ENCODE results near the gene ARRB1. TPM values are rescaled to one million over a fixed set of nuclear protein-coding genes. Genes with fewer than 3 reads are reported as not detected.

ARRB1 gene
- total RNA-seq, 1 experiment from 2014 or later: 116 TPM

DNA sequence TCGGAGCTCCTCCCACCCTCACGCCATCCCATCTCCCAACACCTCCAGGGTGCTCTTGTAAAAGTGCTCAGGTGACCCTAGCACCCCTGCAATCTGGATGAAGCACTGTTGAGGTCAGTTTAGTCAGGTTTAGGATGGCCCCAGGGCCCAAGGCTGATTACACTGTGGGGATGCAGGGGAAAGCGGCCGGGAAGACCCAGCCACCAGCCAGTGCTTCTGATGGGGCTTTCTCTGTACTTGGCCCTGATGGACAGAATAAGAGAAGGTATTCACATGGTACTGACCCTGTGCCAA lies 82.1 kb downstream of the ARRB1 start:
- DNase-seq: no peak
- H3K4me1 Mint-ChIP-seq (ENCODE audit: low read depth, unreplicated experiment): peaks cover 15% of the 10 kb centered on the region
- intact Hi-C loops (cut with micrococcal nuclease; ENCODE audit: unreplicated experiment): no loop called here
- H3K27ac Mint-ChIP-seq (ENCODE audit: unreplicated experiment): no peak overlapping the region
- H3K9me3 Mint-ChIP-seq (ENCODE audit: unreplicated experiment): no peaks in the 10 kb centered on the region
- H3K27me3 Mint-ChIP-seq (ENCODE audit: insufficient read depth, unreplicated experiment): no peaks in the 10 kb centered on the region
- no peaks in the 10 kb centered on the region for H3K4me1 ChIP-seq
- H3K4me3 ChIP-seq (ENCODE audit: low read depth, low read length): no peak overlapping the region
- no peaks in the 10 kb centered on the region for H3K27me3 ChIP-seq (replicated peaks; ENCODE audit: control insufficient read depth, insufficient read depth, low read length)
- no TSS peak for BruUV-seq (replicated peaks)
- H3K9me3 ChIP-seq: no peaks in the 10 kb centered on the region
- no peak overlapping the region for H3K4me3 Mint-ChIP-seq (ENCODE audit: unreplicated experiment)
- POLR2A ChIA-PET: no interaction called here
- TF ChIP-seq, protein P1, sequence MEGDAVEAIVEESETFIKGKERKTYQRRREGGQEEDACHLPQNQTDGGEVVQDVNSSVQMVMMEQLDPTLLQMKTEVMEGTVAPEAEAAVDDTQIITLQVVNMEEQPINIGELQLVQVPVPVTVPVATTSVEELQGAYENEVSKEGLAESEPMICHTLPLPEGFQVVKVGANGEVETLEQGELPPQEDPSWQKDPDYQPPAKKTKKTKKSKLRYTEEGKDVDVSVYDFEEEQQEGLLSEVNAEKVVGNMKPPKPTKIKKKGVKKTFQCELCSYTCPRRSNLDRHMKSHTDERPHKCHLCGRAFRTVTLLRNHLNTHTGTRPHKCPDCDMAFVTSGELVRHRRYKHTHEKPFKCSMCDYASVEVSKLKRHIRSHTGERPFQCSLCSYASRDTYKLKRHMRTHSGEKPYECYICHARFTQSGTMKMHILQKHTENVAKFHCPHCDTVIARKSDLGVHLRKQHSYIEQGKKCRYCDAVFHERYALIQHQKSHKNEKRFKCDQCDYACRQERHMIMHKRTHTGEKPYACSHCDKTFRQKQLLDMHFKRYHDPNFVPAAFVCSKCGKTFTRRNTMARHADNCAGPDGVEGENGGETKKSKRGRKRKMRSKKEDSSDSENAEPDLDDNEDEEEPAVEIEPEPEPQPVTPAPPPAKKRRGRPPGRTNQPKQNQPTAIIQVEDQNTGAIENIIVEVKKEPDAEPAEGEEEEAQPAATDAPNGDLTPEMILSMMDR (IDR thresholded peaks at IDR 0.05; ENCODE audit: insufficient read depth in 1 of 2, low read depth in 1 of 2, low read length in 1 of 2, severe bottlenecking in 1 of 2, unreplicated experiment in 1 of 2): no peak
- peaks cover 49% of the 10 kb centered on the region for H3K36me3 Mint-ChIP-seq (ENCODE audit: insufficient read depth, unreplicated experiment)
- CTCF ChIA-PET: interaction anchor here (1.0 to 2.3 kb wide), 2 partner anchors 10 to 340 kb away, joined by 5 to 14 read pairs; no protein-coding TSS in a partner anchor
- H3K36me3 ChIP-seq (ENCODE audit: control insufficient read depth, insufficient read depth, low read length): 0 out of 2 replicates have a peak, but pooled peaks cover 5% of the 10 kb centered on the region

DNA sequence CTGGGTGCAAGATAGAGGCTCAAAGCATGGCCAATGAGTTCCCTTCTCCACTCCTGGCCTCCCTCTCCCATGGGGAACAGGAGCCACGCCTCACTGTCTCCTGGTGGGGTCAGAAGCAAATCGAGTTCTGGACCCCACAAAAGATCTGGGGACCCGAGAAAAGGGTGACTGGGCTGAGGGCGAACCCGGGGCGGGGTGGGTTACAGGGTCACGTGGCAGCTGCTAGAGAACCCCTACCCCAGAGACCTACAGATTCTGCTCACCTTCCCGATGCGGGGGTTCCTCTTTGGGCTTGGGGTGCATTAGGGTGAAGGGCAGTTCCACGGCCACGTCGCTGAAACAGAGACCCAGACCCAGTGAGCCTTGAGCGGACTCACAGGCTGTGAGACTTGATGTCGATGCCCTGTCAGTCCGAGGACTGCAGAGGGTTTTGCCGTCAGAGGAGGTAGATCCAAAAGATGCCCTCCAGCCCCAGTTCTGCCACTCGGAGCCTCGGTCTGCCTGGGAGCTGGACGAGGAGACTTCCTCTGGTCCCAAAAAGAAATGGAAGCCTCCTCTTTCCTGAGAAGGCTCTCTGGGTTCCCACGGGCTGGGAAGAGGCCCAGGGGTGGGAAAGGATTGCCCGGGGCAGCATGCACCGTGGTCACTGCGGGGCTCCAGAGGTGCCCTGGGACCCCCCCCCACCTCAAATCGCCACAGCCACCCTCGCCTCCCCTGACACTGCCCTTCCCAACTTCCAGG lies 82.7 kb downstream of the ARRB1 start:
- peak in 1 of 2 experiments; percentile 36 for DNase-seq
- POLR2A ChIA-PET: no interaction called here
- BruUV-seq (replicated peaks): no TSS peak
- H3K4me3 ChIP-seq (ENCODE audit: low read depth, low read length): no peak overlapping the region
- no peaks in the 10 kb centered on the region for H3K27me3 ChIP-seq (replicated peaks; ENCODE audit: control insufficient read depth, insufficient read depth, low read length)
- no peak overlapping the region for H3K4me3 Mint-ChIP-seq (ENCODE audit: unreplicated experiment)
- CTCF ChIA-PET: no interaction called here
- no peaks in the 10 kb centered on the region for H3K9me3 ChIP-seq
- intact Hi-C loops (cut with micrococcal nuclease; ENCODE audit: unreplicated experiment): no loop called here
- H3K4me1 ChIP-seq: no peaks in the 10 kb centered on the region
- 0 out of 2 replicates have a peak, but pooled peaks cover 5% of the 10 kb centered on the region for H3K36me3 ChIP-seq (ENCODE audit: control insufficient read depth, insufficient read depth, low read length)
- no peaks in the 10 kb centered on the region for H3K27me3 Mint-ChIP-seq (ENCODE audit: insufficient read depth, unreplicated experiment)
- no peak overlapping the region for H3K27ac Mint-ChIP-seq (ENCODE audit: unreplicated experiment)
- TF ChIP-seq, protein P1 (IDR thresholded peaks at IDR 0.05; ENCODE audit: insufficient read depth in 1 of 2, low read depth in 1 of 2, low read length in 1 of 2, severe bottlenecking in 1 of 2, unreplicated experiment in 1 of 2): no peak
- peaks cover 46% of the 10 kb centered on the region for H3K36me3 Mint-ChIP-seq (ENCODE audit: insufficient read depth, unreplicated experiment)
- H3K4me1 Mint-ChIP-seq (ENCODE audit: low read depth, unreplicated experiment): peaks cover 15% of the 10 kb centered on the region
- no peaks in the 10 kb centered on the region for H3K9me3 Mint-ChIP-seq (ENCODE audit: unreplicated experiment)

DNA sequence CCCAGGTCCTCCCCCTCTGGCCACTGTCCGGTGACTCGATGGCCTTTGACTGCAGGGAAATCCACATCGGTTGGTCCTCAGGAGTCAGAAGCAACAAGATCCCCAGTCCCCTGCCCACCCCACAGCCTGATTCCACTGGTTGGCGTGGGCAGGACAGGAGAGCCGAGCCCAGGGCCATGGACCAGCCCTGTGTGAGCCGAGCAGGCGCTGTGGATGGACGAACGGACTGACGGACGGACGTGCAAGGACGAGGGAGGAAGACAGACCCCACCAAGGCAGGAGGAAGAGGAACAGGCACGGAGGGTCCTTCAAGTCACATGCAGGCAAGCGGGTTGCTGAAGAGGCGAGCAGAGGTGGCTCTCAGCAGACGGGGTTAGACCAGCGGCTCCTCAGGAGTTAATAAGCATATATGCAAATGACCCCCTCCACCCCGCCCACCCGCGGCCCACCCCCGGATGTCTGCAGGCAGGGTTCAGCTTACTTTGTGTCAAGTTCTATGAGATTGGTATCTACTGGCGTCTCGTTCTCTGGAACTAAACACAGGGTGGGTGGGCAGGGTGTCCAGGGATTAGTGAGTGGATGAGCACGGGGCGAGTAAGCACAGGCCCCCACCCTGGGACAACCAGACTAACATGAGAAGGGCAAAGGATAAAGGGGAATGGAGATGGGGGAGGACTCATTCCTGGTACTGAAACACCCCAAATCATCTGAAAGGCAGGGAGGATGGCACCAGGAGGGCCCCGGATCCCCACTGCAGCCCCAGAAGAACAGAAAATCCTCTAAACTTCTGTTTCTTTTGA lies 84.1 kb downstream of the ARRB1 start:
- DNase-seq: peak in 1 of 2 experiments; percentile 38

More for the DNA sequence above, 84.1 kb downstream of the ARRB1 start:
- Mint-ChIP-seq H3K36me3 (ENCODE audit: insufficient read depth, unreplicated experiment) (peaks cover 39% of the 10 kb centered on the region), H3K27me3 (ENCODE audit: insufficient read depth, unreplicated experiment) (no peaks in the 10 kb centered on the region), H3K4me3 (ENCODE audit: unreplicated experiment) (no peak overlapping the region), H3K27ac (ENCODE audit: unreplicated experiment) (peak overlapping the region; percentile 26), H3K9me3 (ENCODE audit: unreplicated experiment) (no peaks in the 10 kb centered on the region), H3K4me1 (ENCODE audit: low read depth, unreplicated experiment) (peaks cover 15% of the 10 kb centered on the region)
- ChIA-PET CTCF (no interaction called here), POLR2A (no interaction called here)
- intact Hi-C loops (cut with micrococcal nuclease; ENCODE audit: unreplicated experiment): no loop called here
- BruUV-seq (replicated peaks): no TSS peak
- Histone ChIP-seq H3K4me3 (ENCODE audit: low read depth, low read length) (no peak overlapping the region), H3K27me3 (replicated peaks; ENCODE audit: control insufficient read depth, insufficient read depth, low read length) (no peaks in the 10 kb centered on the region), H3K4me1 (no peaks in the 10 kb centered on the region), H3K36me3 (ENCODE audit: control insufficient read depth, insufficient read depth, low read length) (0 out of 2 replicates have a peak, but pooled peaks cover 3% of the 10 kb centered on the region), H3K9me3 (no peaks in the 10 kb centered on the region)
- TF ChIP-seq, protein P1 (IDR thresholded peaks at IDR 0.05; ENCODE audit: insufficient read depth in 1 of 2, low read depth in 1 of 2, low read length in 1 of 2, severe bottlenecking in 1 of 2, unreplicated experiment in 1 of 2): no peak

Measured in Caco-2 (cell line).